Measurements from ENCODE around the gene LRCH3.

- no peak for TF ChIP-seq CTCF (IDR thresholded peaks at IDR 0.05; ENCODE audit: low read depth, low read length)
- TF ChIP-seq POLR2A (IDR thresholded peaks at IDR 0.05; ENCODE audit: extremely low read depth, insufficient read length) = no peak
Observed at GRCh38 chr3:197789309-197789708, 1.7 kb upstream of the LRCH3 start.
